ENCODE data around the gene DNAJC25.

DNAJC25 gene

DNA sequence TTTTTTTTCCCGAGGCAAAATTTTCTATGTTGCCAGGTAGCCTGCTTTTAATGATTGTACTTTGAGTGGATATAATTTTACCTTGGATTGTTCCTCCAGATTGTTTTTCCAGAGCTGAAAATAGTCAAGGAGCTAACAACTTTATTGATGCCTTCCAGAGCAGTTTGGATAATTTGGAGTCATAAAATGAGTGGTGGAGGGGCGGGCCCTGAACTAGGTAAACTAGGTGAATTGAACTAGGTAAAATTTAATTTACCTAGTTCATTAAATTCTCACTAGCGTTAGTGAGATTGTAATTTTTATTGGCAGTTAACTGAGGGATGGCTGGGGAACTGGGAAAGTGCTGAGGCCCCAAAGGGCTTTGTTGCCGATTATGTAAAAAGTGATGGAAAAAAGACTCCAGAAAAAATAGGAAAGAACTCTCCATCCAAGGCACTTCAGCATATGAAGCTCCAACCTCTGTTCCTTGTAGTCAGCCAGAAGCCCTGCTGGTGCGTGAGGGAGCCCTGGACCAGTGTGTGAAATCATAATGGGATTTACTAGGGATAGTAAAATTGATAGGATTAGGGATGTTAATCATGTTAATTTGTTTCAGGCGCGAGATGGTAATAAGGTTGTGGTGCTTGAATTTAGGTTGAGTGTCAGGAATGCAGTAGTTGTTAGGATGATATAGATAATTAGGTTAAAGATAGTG is 1.7 kb downstream of the DNAJC25 start:
- no peak for DNase-seq (ENCODE audit: low read depth in 1 of 2, low spot score in 1 of 2)
- in situ Hi-C loops (cut with HindIII; ENCODE audit: low pct_unique_long_range_greater_than_20kb, low sequenced_read_pairs) = no loop called here
- TF ChIP-seq JUND (IDR thresholded peaks at IDR 0.05; ENCODE audit: low read depth) = no peak

DNA sequence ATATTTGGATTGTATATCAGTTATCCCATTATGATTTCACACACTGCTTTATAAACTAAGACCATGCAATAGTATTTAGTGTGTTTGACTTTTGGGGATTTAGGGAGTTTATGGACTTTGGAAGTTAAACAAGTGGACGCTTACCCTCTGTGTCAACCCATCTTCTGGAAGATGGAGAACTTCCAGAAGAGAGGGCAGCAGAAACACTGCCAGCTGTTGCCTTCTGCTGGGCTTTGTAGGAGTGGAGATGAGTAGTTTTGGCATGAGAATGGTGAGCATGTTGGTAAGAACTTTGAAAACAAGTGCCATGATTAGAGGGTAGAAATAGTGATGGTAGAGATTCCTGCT is 2.2 kb downstream of the DNAJC25 start:
- in situ Hi-C loops (cut with HindIII; ENCODE audit: low pct_unique_long_range_greater_than_20kb, low sequenced_read_pairs) = no loop called here
- TF ChIP-seq JUND (IDR thresholded peaks at IDR 0.05; ENCODE audit: low read depth) = no peak
- no peak for DNase-seq (ENCODE audit: low read depth in 1 of 2, low spot score in 1 of 2)

DNA sequence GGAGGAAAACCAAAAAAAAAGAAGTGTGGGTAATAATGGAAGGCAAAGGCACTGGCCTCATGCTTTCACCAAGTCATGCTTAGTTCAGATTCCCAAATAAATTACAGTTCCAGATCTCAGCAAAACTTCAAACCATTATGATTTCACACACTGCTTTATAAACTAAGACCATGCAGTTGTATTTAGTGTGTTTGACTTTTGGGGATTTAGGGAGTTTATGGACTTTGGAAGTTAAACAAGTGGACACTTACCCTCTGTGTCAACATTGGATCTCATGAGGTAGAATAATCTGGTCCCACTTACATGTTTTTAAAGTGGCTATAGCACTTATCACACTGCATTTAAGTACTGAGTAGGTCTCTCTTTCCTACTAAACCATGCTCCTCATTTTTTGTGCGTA is 3.7 kb downstream of the DNAJC25 start:
- no peak for TF ChIP-seq JUND (IDR thresholded peaks at IDR 0.05; ENCODE audit: low read depth)
- no peak for DNase-seq (ENCODE audit: low read depth in 1 of 2, low spot score in 1 of 2)
- in situ Hi-C loops (cut with HindIII; ENCODE audit: low pct_unique_long_range_greater_than_20kb, low sequenced_read_pairs) = no loop called here

DNA sequence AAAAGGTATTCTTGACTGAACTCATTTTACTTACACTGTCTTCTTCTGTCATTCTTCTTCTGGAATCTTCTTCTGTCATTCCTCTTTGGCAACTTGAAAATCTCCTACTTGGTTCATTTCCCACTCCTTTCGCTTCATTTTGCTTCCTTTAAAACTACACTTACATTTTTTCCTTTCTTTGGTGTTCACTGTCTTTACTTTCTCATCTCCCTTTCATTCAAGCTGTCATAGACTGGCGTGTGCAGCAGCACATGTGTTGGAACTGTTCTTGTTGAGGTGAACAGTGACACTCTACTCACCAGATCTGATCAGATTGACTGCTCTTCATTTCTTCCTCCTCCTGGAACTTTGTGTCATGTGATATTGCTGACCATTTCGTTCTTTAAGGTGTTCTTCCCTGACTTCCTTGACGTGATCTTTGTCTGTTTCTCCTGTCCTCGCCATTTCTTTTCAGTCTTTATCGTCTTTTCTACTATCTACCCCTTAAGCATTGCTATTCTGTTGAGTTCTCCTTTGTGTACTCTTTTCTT is 6.4 kb downstream of the DNAJC25 start:
- in situ Hi-C loops (cut with HindIII; ENCODE audit: low pct_unique_long_range_greater_than_20kb, low sequenced_read_pairs) = no loop called here
- no peak for TF ChIP-seq JUND (IDR thresholded peaks at IDR 0.05; ENCODE audit: low read depth)
- DNase-seq (ENCODE audit: low read depth in 1 of 2, low spot score in 1 of 2) = peak in 1 of 2 experiments; percentile 26

DNA sequence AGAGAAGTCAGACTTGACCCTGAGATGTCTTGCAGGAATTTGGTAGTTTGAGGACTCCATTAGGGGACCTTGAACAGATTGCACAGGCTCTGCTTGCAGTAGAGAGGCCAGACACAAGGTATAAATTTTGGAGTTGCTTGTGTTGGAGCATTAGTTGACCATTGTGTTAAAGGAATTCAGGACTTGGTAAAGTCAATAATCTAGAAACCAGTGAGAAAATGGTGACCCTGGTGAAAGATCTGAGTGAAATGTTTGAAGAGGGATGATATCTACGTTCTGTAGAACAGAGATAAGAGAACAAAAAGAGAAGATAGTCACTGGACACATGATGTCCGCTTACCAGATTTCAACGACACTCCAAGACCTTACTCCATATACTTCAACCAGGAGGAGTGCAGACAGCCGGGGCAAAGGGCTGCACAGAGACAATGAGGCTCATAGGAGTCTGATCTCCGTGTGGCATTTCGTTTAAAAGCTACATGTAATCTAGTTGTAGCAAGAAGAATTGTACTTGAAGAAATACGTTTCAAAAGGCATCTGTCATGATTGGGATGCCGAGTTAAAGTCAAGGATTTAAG is 13.2 kb downstream of the DNAJC25 start:
- DNase-seq (ENCODE audit: low read depth in 1 of 2, low spot score in 1 of 2) = no peak
- TF ChIP-seq JUND (IDR thresholded peaks at IDR 0.05; ENCODE audit: low read depth) = no peak
- in situ Hi-C loops (cut with HindIII; ENCODE audit: low pct_unique_long_range_greater_than_20kb, low sequenced_read_pairs) = no loop called here

DNA sequence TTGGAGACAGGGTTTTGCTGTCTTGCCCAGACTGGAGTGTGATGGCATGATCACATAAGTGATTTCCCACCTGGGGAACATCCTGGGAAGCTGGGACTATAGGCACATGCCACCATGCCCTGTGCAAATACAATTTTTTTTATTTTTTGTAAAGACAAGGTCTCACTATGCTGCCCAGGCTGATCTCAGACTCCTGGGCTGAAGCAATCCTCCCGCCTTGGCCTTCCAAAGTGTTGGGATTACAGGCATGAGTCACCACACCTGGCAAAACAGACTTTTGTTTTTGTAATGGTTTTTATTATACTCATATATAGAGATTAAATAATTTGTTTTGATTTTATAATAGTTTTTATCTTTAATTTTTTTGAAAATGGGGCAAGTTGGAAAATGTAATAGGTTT is 14.7 kb downstream of the DNAJC25 start:
- no peak for DNase-seq (ENCODE audit: low read depth in 1 of 2, low spot score in 1 of 2)
- in situ Hi-C loops (cut with HindIII; ENCODE audit: low pct_unique_long_range_greater_than_20kb, low sequenced_read_pairs) = no loop called here
- TF ChIP-seq JUND (IDR thresholded peaks at IDR 0.05; ENCODE audit: low read depth) = no peak

DNA sequence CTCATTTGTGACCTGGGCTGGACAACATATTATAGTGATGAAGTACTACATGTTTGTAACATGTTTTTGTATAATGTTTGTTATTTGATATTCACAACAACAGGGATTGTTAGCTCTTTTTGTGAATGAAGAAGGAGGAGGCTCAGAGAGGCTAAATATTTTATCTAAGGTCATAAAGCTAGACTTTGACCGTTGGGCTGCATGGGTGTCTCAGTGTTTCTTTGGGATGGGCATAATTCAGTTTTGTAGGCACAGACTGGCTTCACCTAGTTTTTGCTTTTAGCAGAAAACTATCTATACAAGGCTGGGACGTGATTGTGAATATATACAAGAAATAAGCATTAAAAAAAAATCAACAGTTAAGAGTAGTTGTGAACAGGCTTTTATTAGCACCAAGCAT is 15.3 kb downstream of the DNAJC25 start:
- DNase-seq (ENCODE audit: low read depth in 1 of 2, low spot score in 1 of 2) = no peak
- no peak for TF ChIP-seq JUND (IDR thresholded peaks at IDR 0.05; ENCODE audit: low read depth)
- in situ Hi-C loops (cut with HindIII; ENCODE audit: low pct_unique_long_range_greater_than_20kb, low sequenced_read_pairs) = no loop called here

DNA sequence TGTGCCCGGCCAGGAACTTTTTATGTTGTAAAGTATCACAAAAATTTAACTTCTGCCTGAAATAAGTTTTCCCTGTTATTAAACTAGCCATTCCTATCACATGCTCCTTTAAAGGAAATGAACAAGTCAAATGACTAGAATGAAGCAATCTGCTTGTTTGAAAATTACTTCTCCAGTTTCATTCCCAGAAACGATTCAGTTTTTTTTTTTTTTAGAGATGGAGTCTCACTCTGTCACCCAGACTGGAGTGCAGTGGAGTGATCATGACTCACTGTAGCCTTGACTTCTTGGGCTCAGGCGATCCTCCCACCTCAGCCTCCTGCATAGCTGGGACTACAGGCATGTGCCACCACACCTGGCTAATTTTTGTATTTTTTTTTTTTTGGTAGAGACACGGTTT is 16.9 kb downstream of the DNAJC25 start:
- DNase-seq (ENCODE audit: low read depth in 1 of 2, low spot score in 1 of 2) = no peak
- in situ Hi-C loops (cut with HindIII; ENCODE audit: low pct_unique_long_range_greater_than_20kb, low sequenced_read_pairs) = no loop called here
- no peak for TF ChIP-seq JUND (IDR thresholded peaks at IDR 0.05; ENCODE audit: low read depth)

DNA sequence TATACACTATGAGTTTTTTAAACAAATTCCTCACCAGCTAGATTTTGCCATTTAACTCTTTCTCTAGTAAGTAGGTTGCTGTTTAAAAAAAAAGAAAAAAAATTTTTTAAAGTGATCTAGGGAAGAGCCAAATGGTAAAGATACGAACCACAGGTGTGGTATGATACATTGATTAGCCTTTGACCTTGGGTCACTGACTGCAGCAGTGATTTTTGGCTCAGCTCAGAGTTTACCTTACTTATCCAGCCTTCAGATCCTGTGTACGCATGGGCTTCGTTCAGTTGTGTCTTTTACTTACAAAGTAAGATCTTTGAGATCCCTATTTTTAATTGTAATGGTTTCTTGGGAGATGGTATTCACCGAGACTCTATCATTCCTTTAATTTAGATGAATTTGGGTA is 17.9 kb downstream of the DNAJC25 start:
- DNase-seq (ENCODE audit: low read depth in 1 of 2, low spot score in 1 of 2) = no peak
- in situ Hi-C loops (cut with HindIII; ENCODE audit: low pct_unique_long_range_greater_than_20kb, low sequenced_read_pairs) = no loop called here
- TF ChIP-seq JUND (IDR thresholded peaks at IDR 0.05; ENCODE audit: low read depth) = no peak

DNA sequence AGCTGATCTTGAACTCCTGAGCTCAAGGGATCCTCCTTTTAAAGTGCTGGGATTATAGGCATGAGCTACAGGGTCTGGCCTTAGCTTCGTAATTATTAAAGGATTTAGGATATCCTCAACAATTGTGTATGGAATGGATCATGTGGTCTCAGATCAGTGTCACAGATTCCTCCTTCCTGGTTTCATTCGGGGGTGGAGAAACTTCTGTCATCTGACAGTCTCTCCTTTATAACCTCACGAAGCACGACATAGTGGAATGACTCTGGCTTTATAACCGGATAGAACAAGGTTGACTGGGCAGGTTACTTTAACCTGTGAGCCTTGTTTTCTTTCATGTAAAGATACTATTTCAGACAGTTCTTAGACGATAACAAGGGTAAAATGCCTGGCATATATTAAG is 25.9 kb downstream of the DNAJC25 start:
- TF ChIP-seq JUND (IDR thresholded peaks at IDR 0.05; ENCODE audit: low read depth) = no peak

DNA sequence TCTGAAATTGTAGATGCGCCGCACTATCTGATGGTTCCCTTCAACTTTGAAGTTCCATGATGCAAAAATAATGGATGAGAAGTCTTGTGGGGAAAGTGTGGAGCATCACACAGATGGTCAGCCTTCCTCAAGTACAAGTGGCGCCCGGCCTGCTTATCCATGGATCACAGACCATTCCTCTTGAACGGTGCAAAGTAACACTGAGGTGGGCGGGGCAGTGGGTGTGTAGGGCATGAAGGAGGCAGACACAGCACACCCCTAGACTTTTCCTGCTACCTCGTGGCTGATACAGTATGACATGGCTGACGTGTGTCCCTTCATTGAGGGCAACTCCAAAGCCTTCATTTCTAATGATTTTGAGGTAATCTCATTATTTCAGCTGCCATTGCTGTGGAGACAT is 27.8 kb downstream of the DNAJC25 start:
- DNase-seq (ENCODE audit: low read depth in 1 of 2, low spot score in 1 of 2) = no peak
- in situ Hi-C loops (cut with HindIII; ENCODE audit: low pct_unique_long_range_greater_than_20kb, low sequenced_read_pairs) = no loop called here
- no peak for TF ChIP-seq JUND (IDR thresholded peaks at IDR 0.05; ENCODE audit: low read depth)

More for the DNA sequence above, 25.9 kb downstream of the DNAJC25 start:
- in situ Hi-C loops (cut with HindIII; ENCODE audit: low pct_unique_long_range_greater_than_20kb, low sequenced_read_pairs) = no loop called here
- no peak for DNase-seq (ENCODE audit: low read depth in 1 of 2, low spot score in 1 of 2)

DNA sequence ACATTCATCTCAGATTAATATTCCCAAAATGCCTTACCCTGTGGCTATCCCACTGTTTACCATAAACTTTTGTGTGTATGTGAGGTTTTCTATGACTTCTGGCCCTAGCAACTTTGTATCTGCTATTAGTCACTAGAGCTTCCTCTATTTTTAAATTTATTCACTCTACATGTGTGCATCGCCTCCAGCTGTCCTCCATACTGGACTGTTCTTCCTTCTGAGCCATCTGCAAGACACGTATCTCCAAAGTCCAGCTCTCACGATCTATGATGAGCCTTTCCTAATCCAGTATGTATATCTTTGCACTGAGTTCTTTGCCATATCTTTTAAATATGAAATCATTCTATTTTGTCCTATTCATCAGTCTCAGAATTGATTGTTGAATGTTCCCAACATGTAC is 28.6 kb downstream of the DNAJC25 start:
- in situ Hi-C loops (cut with HindIII; ENCODE audit: low pct_unique_long_range_greater_than_20kb, low sequenced_read_pairs) = no loop called here
- DNase-seq (ENCODE audit: low read depth in 1 of 2, low spot score in 1 of 2) = no peak
- no peak for TF ChIP-seq JUND (IDR thresholded peaks at IDR 0.05; ENCODE audit: low read depth)

DNA sequence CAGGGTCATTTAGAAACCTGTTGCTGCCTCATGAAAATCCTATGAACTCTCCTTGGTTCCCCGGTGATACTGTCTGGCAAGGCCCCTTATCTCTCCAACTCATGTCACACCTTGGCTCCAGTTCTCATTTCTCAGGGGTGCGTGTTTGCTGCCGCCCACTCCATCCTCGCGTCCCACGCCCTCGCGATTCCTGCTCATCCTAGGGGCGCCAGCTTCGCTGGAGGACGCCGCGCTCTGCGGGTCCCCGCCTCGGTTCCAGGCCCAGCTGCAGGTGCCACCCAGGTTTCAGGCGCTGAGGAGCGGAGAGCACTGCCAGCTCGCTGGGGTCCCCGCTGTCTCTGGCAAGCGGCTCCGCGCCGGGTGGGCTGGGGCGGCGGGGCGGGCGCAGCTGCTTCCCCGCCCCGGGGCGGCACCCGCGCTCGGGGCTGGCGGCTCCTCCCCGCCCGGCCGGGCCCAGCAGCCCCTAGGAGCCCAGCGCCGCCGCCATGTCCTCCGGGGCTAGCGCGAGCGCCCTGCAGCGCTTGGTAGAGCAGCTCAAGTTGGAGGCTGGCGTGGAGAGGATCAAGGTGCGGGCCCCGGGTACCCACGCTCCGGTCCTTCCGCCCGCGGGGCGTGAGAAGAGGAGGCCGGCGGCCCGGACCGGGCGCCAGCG is 30.1 kb downstream of the DNAJC25 start, which contains the start of gene GNG10:
GNG10 (plus strand) TSS at position 456 of the 652 bp plus-strand sequence; CDS start at position 486, 30 bp downstream.
- in situ Hi-C loops (cut with HindIII; ENCODE audit: low pct_unique_long_range_greater_than_20kb, low sequenced_read_pairs) = no loop called here
- DNase-seq (ENCODE audit: low read depth in 1 of 2, low spot score in 1 of 2) = peak; percentile 65 to 88
- TF ChIP-seq JUND (IDR thresholded peaks at IDR 0.05; ENCODE audit: low read depth) = no peak
